Cerebellar cortex (tissue), 1 donor: Measurements from ENCODE around the gene TPST1.

Experiments
- DNase-seq: peaks from one replicate; pipeline ENCODE4 v3.0.0-alpha.2; 2015; ENCODE audit warnings: low spot score

Gene TPST1

GRCh38 chr7:66238773-66239466, 33.8 kb downstream of the TPST1 start:
- DNase-seq, result no peak

GRCh38 chr7:66239467-66239856, 34.3 kb downstream of the TPST1 start:
- DNase-seq, result no peak

GRCh38 chr7:66245008-66245407, 39.9 kb downstream of the TPST1 start:
- no peak for DNase-seq

GRCh38 chr7:66246554-66247171, 41.5 kb downstream of the TPST1 start:
- DNase-seq, result no peak

- no peak for DNase-seq
Measured at GRCh38 chr7:66247380-66248078, 42.4 kb downstream of the TPST1 start.

- DNase-seq, result no peak
Measured at GRCh38 chr7:66250711-66251110, 45.6 kb downstream of the TPST1 start.

- DNase-seq, result no peak
Measured at GRCh38 chr7:66255534-66256100, 50.5 kb downstream of the TPST1 start.

- no peak for DNase-seq
Measured at GRCh38 chr7:66256281-66256680, 51.1 kb downstream of the TPST1 start.

GRCh38 chr7:66257481-66257880, 52.3 kb downstream of the TPST1 start:
- no peak for DNase-seq

GRCh38 chr7:66258409-66258808, 53.3 kb downstream of the TPST1 start:
- no peak for DNase-seq

- DNase-seq, result no peak
Measured at GRCh38 chr7:66261941-66262340, 56.8 kb downstream of the TPST1 start.

GRCh38 chr7:66263936-66264335, 58.8 kb downstream of the TPST1 start:
- DNase-seq, result no peak

- DNase-seq, result peak; percentile 16
Measured at GRCh38 chr7:66265566-66265965, 60.4 kb downstream of the TPST1 start.

GRCh38 chr7:66267249-66267648, 62.1 kb downstream of the TPST1 start:
- no peak for DNase-seq

GRCh38 chr7:66269978-66270377, 64.8 kb downstream of the TPST1 start:
- DNase-seq, result no peak

- DNase-seq, result no peak
Measured at GRCh38 chr7:66272321-66272720, 67.2 kb downstream of the TPST1 start.

- DNase-seq, result no peak
Measured at GRCh38 chr7:66276363-66276762, 71.2 kb downstream of the TPST1 start.

- no peak for DNase-seq
Measured at GRCh38 chr7:66277492-66277891, 72.4 kb downstream of the TPST1 start.

- no peak for DNase-seq
Measured at GRCh38 chr7:66279912-66280311, 74.8 kb downstream of the TPST1 start.

- DNase-seq, result peak; percentile 22
Measured at GRCh38 chr7:66281678-66282590, 76.8 kb downstream of the TPST1 start.

- DNase-seq, result no peak
Measured at GRCh38 chr7:66282591-66282935, 77.4 kb downstream of the TPST1 start.
